K562 (cell line): Measurements from ENCODE around the gene HSPE1. TPM values are rescaled to one million over a fixed set of nuclear protein-coding genes. Genes with fewer than 3 reads are reported as not detected.

Experiments used
- ATAC-seq: fragments of 200-7000 bp; cut with Tn5 transposase; 3 replicates; pipeline ENCODE4 v1.9.1; 2020; ENCODE audit warnings: moderate library complexity
- BruUV-seq: library from RNA; stranded (reverse); fragments of 400-500 nt; replicated peaks from 2 replicates; lab custom pipeline; 2021; lab: Mats Ljungman, UMichigan
- CTCF ChIA-PET: fragments of 300-600 bp; formaldehyde crosslinking; extraction: SDS; loops from one replicate; lab custom pipeline; 2021; ENCODE audit warnings: low intra/inter-chr PET ratio; lab: Yijun Ruan, JAX
- POLR2A ChIA-PET: fragments of 300-600, 350-650 bp; sonication (Branson Sonifier 250); formaldehyde crosslinking; extraction: SDS; loops from one replicate; lab custom pipeline; 2021; ENCODE audit warnings: antibody characterized with exemption, inconsistent platforms; lab: Yijun Ruan, JAX
- DNase-seq, 4 experiments: peaks; one replicate each; pipeline versions ENCODE4 v3.0.0 to v3.0.0-alpha.2; 2011 to 2018; ENCODE audit warnings: low spot score in 3 of 4, mixed read lengths in 3 of 4; ENCODE audit errors: extremely low read depth in 1 of 4
- FAIRE-seq: peaks from 2 replicates; lab custom pipeline; 2011; peaks lifted over from hg19 to GRCh38; lab: Jason Lieb, UNC
- H2AFZ ChIP-seq: 2 replicates; pipeline ENCODE4 v1.6.0; 2011; ENCODE audit warnings: low read depth, low read length, control low read depth, inconsistent platforms
- H3K27ac ChIP-seq: fragments of 200-600 bp; 3 replicates; pipeline ENCODE4 v1.8.0; 2011; ENCODE audit warnings: low read depth, mild to moderate bottlenecking, control low read depth, inconsistent platforms, low read length, moderate library complexity, mixed read lengths; ENCODE audit errors: extremely low read depth
- H3K27me3 ChIP-seq, 2 experiments: fragments of 300-600 bp in 1 of 2; 2 replicates in 1 of 2; 3 replicates in 1 of 2; pipeline versions ENCODE4 v1.6.0 to v1.8.0; 2011; ENCODE audit warnings: inconsistent platforms in 2 of 2, low read length in 2 of 2, mild to moderate bottlenecking in 1 of 2, mixed read lengths in 1 of 2, moderate library complexity in 1 of 2; ENCODE audit not compliant: control insufficient read depth in 2 of 2, insufficient read depth in 2 of 2
- H3K36me3 ChIP-seq: fragments of 300-600 bp; 3 replicates; pipeline ENCODE4 v1.8.0; 2011; ENCODE audit warnings: mild to moderate bottlenecking, low read length, inconsistent platforms; ENCODE audit not compliant: control insufficient read depth, insufficient read depth
- H3K4me1 ChIP-seq, 2 experiments: fragments of 200-600 bp in 1 of 2; replicated peaks in 1 of 2; 2 replicates in 1 of 2; 3 replicates in 1 of 2; pipeline versions ENCODE4 v1.5.1 to v1.8.0; 2011; ENCODE audit warnings: inconsistent platforms in 2 of 2, low read length in 2 of 2, mild to moderate bottlenecking in 1 of 2, mixed read lengths in 1 of 2, moderate library complexity in 1 of 2; ENCODE audit not compliant: control insufficient read depth in 2 of 2, insufficient read depth in 2 of 2
- H3K4me2 ChIP-seq: 2 replicates; pipeline ENCODE4 v1.6.1; 2011; ENCODE audit warnings: low read length, control low read depth, inconsistent platforms, mixed read lengths; ENCODE audit not compliant: insufficient read depth
- H3K4me3 ChIP-seq: fragments of 200-600 bp; sonication (generic), shearing (Covaris generic); 2 replicates; pipeline ENCODE4 v1.5.1; 2016; ENCODE audit warnings: control low read depth, inconsistent platforms
- H3K79me2 ChIP-seq: fragments of 200-600 bp; 3 replicates; pipeline ENCODE4 v1.8.0; 2011; ENCODE audit warnings: low read length, inconsistent platforms; ENCODE audit not compliant: control insufficient read depth, insufficient read depth
- H3K9ac ChIP-seq, 2 experiments: 2 replicates each; pipeline versions ENCODE4 v1.6.0 to v1.6.1; 2011; ENCODE audit warnings: low read depth in 2 of 2, low read length in 2 of 2, control low read depth in 1 of 2, inconsistent platforms in 1 of 2, mild to moderate bottlenecking in 1 of 2, mixed read lengths in 1 of 2; ENCODE audit not compliant: insufficient read depth in 1 of 2
- H3K9me1 ChIP-seq: one replicate; pipeline ENCODE4 v1.6.0; 2011; ENCODE audit warnings: inconsistent platforms, mild to moderate bottlenecking, low read length, moderate library complexity; ENCODE audit not compliant: control insufficient read depth, insufficient read depth
- H3K9me3 ChIP-seq: replicated peaks from 2 replicates; pipeline ENCODE4 v1.5.1; 2011; ENCODE audit warnings: low read depth, low read length, inconsistent platforms; ENCODE audit not compliant: control insufficient read depth, insufficient read depth
- H4K20me1 ChIP-seq: replicated peaks from 2 replicates; pipeline ENCODE4 v1.6.1; 2011; ENCODE audit warnings: low read length, inconsistent platforms, mixed read lengths; ENCODE audit not compliant: control insufficient read depth, insufficient read depth
- ARNT ChIP-seq, 2 experiments: fragments of 450-650 bp; IDR thresholded peaks; 2 replicates each; pipeline ENCODE4 v1.6.1; 2016; ENCODE audit warnings: mild to moderate bottlenecking in 1 of 2
- CEBPB ChIP-seq: fragments of 450-650 bp; IDR thresholded peaks from 2 replicates; pipeline ENCODE4 v1.6.1; 2016; ENCODE audit warnings: missing genetic modification characterization, missing compliant biosample characterization
- EP400 ChIP-seq: fragments of 450-650 bp; IDR thresholded peaks from 2 replicates; pipeline ENCODE4 v1.6.1; 2017; ENCODE audit warnings: antibody characterized with exemption, mild to moderate bottlenecking, moderate library complexity
- LCOR ChIP-seq: sonication (generic); formaldehyde crosslinking; IDR thresholded peaks from 2 replicates; pipeline ENCODE4 v1.8.0; 2022; ENCODE audit warnings: mild to moderate bottlenecking, missing genetic modification reagents
- MEF2A ChIP-seq: IDR thresholded peaks from 2 replicates; pipeline ENCODE4 v1.6.1; 2011; ENCODE audit warnings: low read depth, mild to moderate bottlenecking, low read length, moderate library complexity; ENCODE audit not compliant: control insufficient read depth
- MTA3 ChIP-seq: fragments of 450-650 bp; formaldehyde crosslinking; IDR thresholded peaks from 2 replicates; pipeline ENCODE4 v1.6.1; 2017; ENCODE audit warnings: mild to moderate bottlenecking, borderline replicate concordance
- NR4A1 ChIP-seq, 2 experiments: fragments of 250-450 bp in 1 of 2; fragments of 450-650 bp in 1 of 2; sonication (Bioruptor Pico) in 1 of 2; IDR thresholded peaks; 2 replicates each; pipeline versions ENCODE4 v1.4.0 to v1.6.1; 2016 to 2020; ENCODE audit warnings: mild to moderate bottlenecking in 2 of 2, missing compliant biosample characterization in 1 of 2, missing genetic modification characterization in 1 of 2, moderate library complexity in 1 of 2
- PATZ1 ChIP-seq: fragments of 250-450 bp; sonication (Bioruptor Pico); IDR thresholded peaks from 2 replicates; pipeline ENCODE4 v1.5.0; 2020; ENCODE audit warnings: mild to moderate bottlenecking, borderline replicate concordance
- PTBP1 ChIP-seq: fragments of 200-400 bp; formaldehyde crosslinking; IDR thresholded peaks from 2 replicates; pipeline ENCODE4 v1.6.1; 2017; ENCODE audit warnings: low read depth, low read length
- RBBP5 ChIP-seq: fragments of 200-600 bp; sonication (generic); IDR thresholded peaks from 2 replicates; pipeline ENCODE4 v1.6.1; 2012; ENCODE audit warnings: borderline replicate concordance, mild to moderate bottlenecking, low read length, control low read depth, inconsistent platforms; ENCODE audit not compliant: insufficient read depth, poor library complexity, severe bottlenecking
- SMAD2 ChIP-seq: fragments of 150-350 bp; IDR thresholded peaks from 2 replicates; pipeline ENCODE4 v1.6.1; 2014; ENCODE audit warnings: low read depth, mild to moderate bottlenecking, low read length
- SP1 ChIP-seq: sonication (generic); formaldehyde crosslinking; IDR thresholded peaks from 2 replicates; pipeline ENCODE4 v1.8.1; 2022; ENCODE audit warnings: mild to moderate bottlenecking, missing genetic modification reagents
- YY1 ChIP-seq, 3 experiments: IDR thresholded peaks; 2 replicates each; pipeline ENCODE4 v1.6.1; 2011; ENCODE audit warnings: low read length in 2 of 3, mild to moderate bottlenecking in 2 of 3, moderate library complexity in 2 of 3, borderline replicate concordance in 1 of 3, control low read depth in 1 of 3, low read depth in 1 of 3; ENCODE audit not compliant: insufficient read depth in 3 of 3, insufficient replicate concordance in 2 of 3, control insufficient read depth in 1 of 3, insufficient read length in 1 of 3; ENCODE audit errors: extremely low read depth in 1 of 3
- ZBTB7A ChIP-seq: IDR thresholded peaks from 2 replicates; pipeline ENCODE4 v1.6.1; 2011; ENCODE audit warnings: low read depth, mild to moderate bottlenecking, low read length, moderate library complexity, borderline replicate concordance; ENCODE audit not compliant: control insufficient read depth
- ZNF124 ChIP-seq: sonication (generic); formaldehyde crosslinking; IDR thresholded peaks from 2 replicates; pipeline ENCODE4 v1.8.1; 2022; ENCODE audit warnings: missing genetic modification reagents
- ZNF133 ChIP-seq: fragments of 250-450 bp; sonication (Bioruptor Pico); IDR thresholded peaks from 2 replicates; pipeline ENCODE4 v1.4.0; 2020; ENCODE audit warnings: mild to moderate bottlenecking
- ZNF766 ChIP-seq: fragments of 200-800 bp; sonication (Bioruptor generic); conservative IDR thresholded peaks from 2 replicates; pipeline ENCODE4 v1.6.1; 2016; ENCODE audit warnings: missing genetic modification characterization, missing compliant biosample characterization
- WGBS: fragments of 100-300 bp; shearing (Covaris generic); methylation state at CpG from one replicate; pipeline ENCODE4 v1.1.6; 2016; ENCODE audit warnings: low coverage, mixed read lengths; ENCODE audit not compliant: insufficient coverage; ENCODE audit errors: missing lambda C conversion rate; 5-methylcytosine and 5-hydroxymethylcytosine counted together
- in situ Hi-C: fragments of 300-500 bp; cut with MboI; formaldehyde crosslinking; loops from 4 replicates; pipeline ENCODE4 v1.15.0; 2018; ENCODE audit warnings: inconsistent platforms, mixed read lengths
- intact Hi-C: fragments of 100-400 bp; cut with micrococcal nuclease; formaldehyde crosslinking; loops from 2 replicates; pipeline ENCODE4 v1.14.2; 2022
- polyA plus RNA-seq, 8 experiments: library from polyadenylated mRNA; depleted of rRNA in 4 of 8; stranded (reverse) in 5 of 8; unstranded in 3 of 8; fragments of >200 nt; fragmentation: Nextera tagmentation in 2 of 8; fragmentation: Illumina TruSeq in 1 of 8; extraction: Ambion mirVana in 2 of 8; extraction: Trizol in 1 of 8; gene quantifications; 2 replicates each; pipeline versions ENCODE4 v1.2.1 to v1.2.3, GENCODE V29; 2011 to 2014; ENCODE audit warnings: inconsistent platforms in 1 of 8, missing spikeins in 1 of 8
- total RNA-seq, 7 experiments: library from RNA; depleted of rRNA in 6 of 7; stranded (reverse); fragments of >200 nt in 6 of 7; fragmentation: Illumina TruSeq in 2 of 7; extraction: Trizol in 2 of 7; gene quantifications; 2 replicates each; pipeline versions ENCODE4 v1.2.1 to v1.2.3, GENCODE V29; 2011 to 2021; ENCODE audit warnings: low replicate concordance in 1 of 7

Gene HSPE1
- total and polyA plus RNA-seq, 9 of the 15 experiments (the other 6 are each of a cell fraction or from before 2014, with no cell fraction given) = 223 to 1,007 (median 612) TPM

- in situ Hi-C loops = no loop called here
- H3K9me1 ChIP-seq = no peaks in the 10 kb centered on the region
- peaks cover 4% of the 10 kb centered on the region; the same call in 1 of the 3 replicates for H3K36me3 ChIP-seq
- peak overlapping the region; percentile 92 for H3K4me3 ChIP-seq
- peak in 2 of 4 experiments; percentile 19 to 23 for DNase-seq
- WGBS = 0% methylated on average over 12 of the region's 17 CpGs
- CTCF ChIA-PET = interaction anchor here (0.6 kb wide), 1 partner anchor 187 kb away, joined by 4 read pairs; no protein-coding TSS in a partner anchor
- no peaks in the 10 kb centered on the region for H3K27me3 ChIP-seq
- peak overlapping the region; percentile 89 for H3K27ac ChIP-seq
- peak overlapping the region; percentile 91 for H3K4me2 ChIP-seq
- intact Hi-C loops = no loop called here
- H3K9ac ChIP-seq = peak overlapping the region; percentile 83 to 99
- H4K20me1 ChIP-seq = no peaks in the 10 kb centered on the region
- peaks cover 14 to 24% of the 10 kb centered on the region in 2 experiments; a peak in 4 of 5 replicates for H3K4me1 ChIP-seq
- peaks cover 55% of the 10 kb centered on the region for H3K79me2 ChIP-seq
- peak overlapping the region; percentile 93 for H2AFZ ChIP-seq
- FAIRE-seq = peak; percentile 77
- BruUV-seq = no TSS peak
- no peaks in the 10 kb centered on the region; the same call in 1 of the 2 replicates for H3K9me3 ChIP-seq
- ATAC-seq = peak; percentile 42
- POLR2A ChIA-PET = interaction anchor here (0.5 to 3.5 kb wide), 7 partner anchors 9 to 81 kb away, joined by 3 to 34 read pairs (median 4); partner anchors contain the start of genes HSPD1 and HSPE1
- TF ChIP-seq CEBPB (tag) = no peak
- no peak for TF ChIP-seq ARNT (IDR thresholded peaks at IDR 0.05)
- no peak for TF ChIP-seq ZNF124 (CRISPR knock-in tag)
- no peak for TF ChIP-seq NR4A1 (CRISPR knock-in tag; IDR thresholded peaks at IDR 0.05)
- no peak for TF ChIP-seq NR4A1 (tag; IDR thresholded peaks at IDR 0.05)
- no peak for TF ChIP-seq MTA3
- TF ChIP-seq ZNF766 (CRISPR knock-in tag) = no peak
- peak; percentile 69 for TF ChIP-seq ZBTB7A
- TF ChIP-seq LCOR (CRISPR knock-in tag) = 0 out of 2 replicates have a peak, but pooled peaks have one; percentile 2
- no peak for TF ChIP-seq ZNF133 (CRISPR knock-in tag)
- no peak for TF ChIP-seq PATZ1
- TF ChIP-seq EP400 = no peak
- no peak for TF ChIP-seq PTBP1
- no peak for TF ChIP-seq SP1 (CRISPR knock-in tag)
- TF ChIP-seq YY1 (IDR thresholded peaks at IDR 0.05; ENCODE audit: borderline replicate concordance in 1 of 3, control insufficient read depth in 1 of 3, extremely low read depth in 1 of 3, insufficient read depth in 3 of 3, insufficient read length in 1 of 3, insufficient replicate concordance in 2 of 3, low read depth in 1 of 3, low read length in 2 of 3) = no peak
- no peak for TF ChIP-seq SMAD2
- TF ChIP-seq MEF2A = no peak
- TF ChIP-seq RBBP5 = no peak
Observed at GRCh38 chr2:197516393-197516761, 16.2 kb downstream of the HSPE1 start.
